ENCODE measurements around the gene NOP16. TPM values are rescaled to one million over a fixed set of nuclear protein-coding genes. Genes with fewer than 3 reads are reported as not detected.

NOP16 gene
- total RNA-seq = 4.5 TPM

GRCh38 chr5:176388444-176389134 lies at the start of gene NOP16, which contains the start of gene HIGD2A:
TSS of gene NOP16 (minus strand) at chr5:176388598. CDS start at chr5:176388539, 59 bp downstream.
TSS of gene HIGD2A (plus strand) at chr5:176388751. CDS start at chr5:176388820, 69 bp downstream.

GRCh38 chr5:176415952-176416924 lies 27.8 kb upstream of the NOP16 start, which contains the start of gene CLTB:
TSS of gene CLTB (minus strand) at chr5:176416539. CDS start at chr5:176416363, 176 bp downstream.

GRCh38 chr5:176365351-176366231 lies 22.8 kb downstream of the NOP16 start, which contains the start of gene ARL10:
TSS of gene ARL10 (plus strand) at chr5:176365487. CDS start at chr5:176365564, 77 bp downstream.

DNA sequence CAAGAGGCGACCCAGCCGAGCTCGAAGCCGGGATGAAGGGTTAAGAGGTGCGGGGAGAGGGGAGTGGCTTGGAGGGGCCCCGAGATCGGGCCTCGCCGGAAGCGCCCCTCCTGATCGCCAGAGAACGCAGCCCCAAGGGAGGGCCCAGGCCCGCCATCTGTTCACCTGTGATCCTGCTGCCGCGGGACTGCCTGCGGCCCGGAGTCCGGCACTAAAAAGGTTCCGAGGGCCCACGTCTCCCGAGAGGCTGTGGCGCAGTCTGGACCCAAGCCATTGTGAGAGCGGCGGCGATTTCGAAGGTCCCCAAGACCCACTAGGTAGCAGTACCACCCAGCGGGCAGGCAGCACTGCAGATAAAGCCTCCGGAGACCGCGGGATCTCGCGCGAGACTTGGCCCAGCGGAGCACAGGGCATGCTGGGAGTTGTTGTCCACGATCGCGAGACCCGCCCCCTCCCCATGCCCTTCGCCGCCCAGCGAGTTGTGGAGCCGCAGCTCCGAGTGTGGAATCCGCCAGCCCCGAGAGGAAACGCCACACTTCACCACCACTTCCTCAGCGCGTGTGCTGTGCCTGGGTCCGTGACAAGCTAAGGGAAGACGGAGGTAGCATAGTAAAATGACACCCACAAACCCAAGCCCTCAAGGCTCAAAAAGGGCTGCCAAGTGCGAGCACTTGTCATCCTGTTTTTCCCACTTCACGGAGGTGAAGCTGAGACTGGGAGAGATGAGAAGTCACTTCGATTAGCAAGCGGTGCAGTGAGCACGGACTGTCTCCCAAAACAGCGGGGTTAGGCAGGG lies 26.8 kb downstream of the NOP16 start, which contains the start of gene KIAA1191:
KIAA1191 (minus strand) TSS at position 328 of the 796 bp plus-strand sequence. CDS start 2,256 bp downstream, outside the sequence.

Other genes starting within 250 kb of the NOP16 start
- gene SIMC1, start 150.2 kb downstream of the NOP16 start, total RNA-seq = 14.1 TPM
- 74.3 TPM for gene KIAA1191, start 26.8 kb downstream of the NOP16 start, total RNA-seq
- gene ARL10, start 23.1 kb downstream of the NOP16 start, total RNA-seq = 25.1 TPM
- gene HIGD2A, start 153 bp upstream of the NOP16 start, total RNA-seq = 45.9 TPM
- gene CLTB, start 27.9 kb upstream of the NOP16 start, total RNA-seq = 68.9 TPM
- gene FAF2, start 59.8 kb upstream of the NOP16 start, total RNA-seq = 45.9 TPM
- 24.9 TPM for gene RNF44, start 148.8 kb upstream of the NOP16 start, total RNA-seq
- 0.11 TPM for gene CDHR2, start 160.7 kb upstream of the NOP16 start, total RNA-seq
- 24.8 TPM for gene GPRIN1, start 221.6 kb upstream of the NOP16 start, total RNA-seq
- 10.1 TPM for gene SNCB, start 241.9 kb upstream of the NOP16 start, total RNA-seq
- 0.55 TPM for gene EIF4E1B, start 242.1 kb upstream of the NOP16 start, total RNA-seq